AG09319 (cell line): ENCODE data around the gene STYX.
"Not testable (repeated sequence)": the region's sequence is repeated elsewhere in the genome, so short reads cannot be mapped to it uniquely, and the experiment has no call there.

ENCODE experiments used
- DNase-seq: peaks from one replicate; pipeline ENCODE4 v3.0.0-alpha.2; 2010; ENCODE audit warnings: low read depth; ENCODE audit errors: extremely low read depth
- CTCF ChIP-seq: IDR thresholded peaks from 2 replicates; pipeline ENCODE4 v1.5.1; 2011; ENCODE audit warnings: low read depth, mild to moderate bottlenecking, inconsistent platforms, low read length, moderate library complexity

The STYX gene

GRCh38 chr14:52706286-52706685 is 23.7 kb upstream of the STYX start:
- TF ChIP-seq CTCF, result no peak
- DNase-seq, result no peak

GRCh38 chr14:52706724-52707706 is 23.0 kb upstream of the STYX start, which contains the start of gene PSMC6:
Gene PSMC6 (plus strand): TSS chr14:52707200. CDS start chr14:52707220, 20 bp downstream.
- DNase-seq, result peak; percentile 66
- TF ChIP-seq CTCF, result no peak

- no peak for DNase-seq
- no peak for TF ChIP-seq CTCF
These were observed 18.3 kb upstream of the STYX start for GRCh38 chr14:52711666-52712065.

- no peak for DNase-seq
- TF ChIP-seq CTCF, result no peak
These were observed 13.8 kb upstream of the STYX start for GRCh38 chr14:52716155-52716554.

GRCh38 chr14:52723514-52724359 is 6.2 kb upstream of the STYX start:
- no peak for TF ChIP-seq CTCF
- DNase-seq, result no peak

DNA sequence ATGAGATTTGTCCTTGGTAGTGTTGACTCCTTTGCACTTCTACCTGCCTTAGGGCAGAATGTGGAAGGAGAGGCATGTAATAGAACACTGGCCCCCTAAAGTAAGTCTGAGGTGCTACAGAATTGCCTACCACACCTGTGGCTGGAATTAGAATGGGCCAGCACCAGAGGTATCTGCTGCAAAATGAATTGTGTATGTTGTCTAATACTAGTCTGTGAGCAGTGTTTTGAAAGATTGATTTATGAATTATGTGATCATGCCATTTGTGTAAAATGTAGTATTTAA is 5.7 kb upstream of the STYX start:
- DNase-seq, result no peak
- no peak for TF ChIP-seq CTCF

DNA sequence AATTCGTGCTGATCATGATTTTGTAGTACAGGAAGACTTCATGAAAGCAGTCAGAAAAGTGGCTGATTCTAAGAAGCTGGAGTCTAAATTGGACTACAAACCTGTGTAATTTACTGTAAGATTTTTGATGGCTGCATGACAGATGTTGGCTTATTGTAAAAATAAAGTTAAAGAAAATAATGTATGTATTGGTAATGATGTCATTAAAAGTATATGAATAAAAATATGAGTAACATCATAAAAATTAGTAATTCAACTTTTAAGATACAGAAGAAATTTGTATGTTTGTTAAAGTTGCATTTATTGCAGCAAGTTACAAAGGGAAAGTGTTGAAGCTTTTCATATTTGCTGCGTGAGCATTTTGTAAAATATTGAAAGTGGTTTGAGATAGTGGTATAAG is 2.5 kb upstream of the STYX start:
- DNase-seq, result not testable (repeated sequence)

DNA sequence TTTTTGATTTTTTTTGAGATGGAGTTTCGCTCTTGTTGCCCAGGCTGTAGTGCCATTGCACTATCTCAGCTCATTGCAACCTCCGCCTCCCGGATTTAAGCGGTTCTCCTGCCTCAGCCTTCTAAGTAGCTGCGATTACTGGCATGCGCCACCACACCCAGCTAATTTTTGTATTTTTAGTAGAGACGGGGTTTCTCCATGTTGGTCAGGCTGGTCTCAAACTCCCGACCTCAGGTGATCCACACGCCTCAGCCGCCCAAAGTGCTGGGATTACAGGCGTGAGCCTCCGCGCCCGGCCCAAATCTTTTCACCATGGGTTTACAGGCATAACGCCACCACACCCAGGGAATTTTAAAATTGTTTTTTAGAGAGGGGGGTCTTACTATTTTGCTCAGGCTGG is 931 bp upstream of the STYX start:
- not testable (repeated sequence) for DNase-seq
